ENCODE measurements around the gene ZFPM1.

ZFPM1 gene

DNA sequence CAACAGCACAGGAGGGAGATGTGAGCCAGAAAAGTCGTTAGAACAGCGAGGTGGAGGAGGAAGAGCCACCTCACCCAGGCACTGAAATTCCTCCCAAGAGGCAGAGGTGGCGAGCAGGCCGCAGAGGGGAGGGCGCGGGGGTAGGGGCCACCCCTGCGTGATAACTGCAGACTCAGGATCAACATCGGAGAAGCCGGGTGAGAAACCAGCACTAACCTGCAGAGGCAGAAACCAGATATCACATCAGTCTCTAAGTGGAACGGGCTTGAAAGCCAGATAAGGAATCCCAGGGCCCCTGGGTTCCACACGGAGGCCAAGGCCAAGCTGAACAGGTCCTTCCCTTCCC is 77.8 kb downstream of the ZFPM1 start:
- no peak for DNase-seq

DNA sequence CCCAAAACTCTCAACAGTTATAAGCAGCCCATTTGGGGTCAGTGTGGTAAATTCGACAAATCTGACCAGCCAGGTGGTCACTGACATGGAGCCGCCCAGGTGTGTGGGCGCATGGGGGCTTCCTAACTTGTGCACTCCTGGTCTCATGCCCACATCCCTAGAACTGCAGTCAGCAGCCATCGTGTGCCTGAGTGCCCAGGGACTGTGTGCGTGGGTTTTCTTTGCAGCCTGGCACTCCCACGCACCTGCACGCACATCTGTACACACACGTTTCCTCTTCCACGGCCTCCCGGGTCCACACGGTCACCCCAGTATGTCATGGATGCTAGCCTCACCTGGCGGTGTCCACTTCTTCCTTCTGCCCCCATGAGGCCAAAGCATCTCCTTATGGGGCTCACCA is 78.3 kb downstream of the ZFPM1 start:
- no peak for DNase-seq

DNA sequence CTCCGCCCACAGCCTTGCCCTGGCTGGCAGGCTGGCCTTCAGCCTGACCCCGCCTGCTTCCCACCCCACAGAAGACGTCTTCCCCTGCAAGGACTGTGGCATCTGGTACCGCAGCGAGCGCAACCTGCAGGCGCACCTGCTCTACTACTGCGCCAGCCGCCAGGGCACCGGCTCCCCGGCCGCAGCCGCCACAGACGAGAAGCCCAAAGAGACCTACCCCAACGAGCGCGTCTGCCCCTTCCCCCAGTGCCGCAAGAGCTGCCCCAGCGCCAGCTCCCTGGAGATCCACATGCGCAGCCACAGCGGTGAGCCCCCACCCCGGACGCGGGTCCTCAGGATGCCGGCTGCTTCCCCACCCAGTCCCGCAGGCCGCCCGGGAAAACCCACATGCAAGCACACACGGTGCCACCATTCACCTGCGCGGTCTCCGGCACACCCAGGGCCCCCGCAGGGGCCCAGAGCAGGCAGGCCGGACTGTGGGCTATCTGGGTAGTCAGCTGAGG is 78.9 kb downstream of the ZFPM1 start:
- no peak for DNase-seq

DNA sequence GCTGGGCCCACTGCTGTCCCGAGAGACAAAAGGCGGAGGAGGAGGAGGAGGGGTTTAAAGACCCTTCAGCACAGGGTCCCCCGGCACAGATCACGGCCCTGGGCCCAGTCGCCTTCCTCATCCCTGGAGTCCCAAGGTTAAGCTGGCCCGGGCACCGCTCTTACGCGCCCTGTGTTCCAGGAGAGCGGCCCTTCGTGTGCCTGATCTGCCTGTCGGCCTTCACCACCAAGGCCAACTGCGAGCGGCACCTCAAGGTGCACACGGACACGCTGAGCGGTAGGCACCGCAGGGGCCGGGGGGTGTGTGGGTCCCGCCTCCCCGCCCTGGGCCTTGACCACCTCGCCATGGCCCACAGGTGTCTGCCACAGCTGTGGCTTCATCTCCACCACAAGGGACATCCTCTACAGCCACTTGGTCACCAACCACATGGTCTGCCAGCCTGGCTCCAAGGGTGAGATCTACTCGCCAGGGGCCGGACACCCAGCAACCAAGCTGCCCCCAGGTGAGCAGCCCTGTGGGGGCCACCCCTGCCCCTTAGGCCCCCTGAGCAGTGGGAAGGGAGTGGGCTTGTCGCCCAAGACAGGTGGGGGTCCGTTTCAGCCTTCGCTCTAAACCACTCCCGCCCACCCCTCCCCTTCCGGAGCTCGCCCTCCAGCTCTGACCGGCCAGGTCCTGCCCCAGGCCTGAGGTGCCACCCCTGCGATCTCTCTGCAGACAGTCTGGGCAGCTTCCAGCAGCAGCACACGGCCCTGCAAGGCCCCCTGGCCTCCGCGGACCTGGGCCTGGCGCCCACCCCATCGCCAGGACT is 79.6 kb downstream of the ZFPM1 start:
- no peak for DNase-seq

DNA sequence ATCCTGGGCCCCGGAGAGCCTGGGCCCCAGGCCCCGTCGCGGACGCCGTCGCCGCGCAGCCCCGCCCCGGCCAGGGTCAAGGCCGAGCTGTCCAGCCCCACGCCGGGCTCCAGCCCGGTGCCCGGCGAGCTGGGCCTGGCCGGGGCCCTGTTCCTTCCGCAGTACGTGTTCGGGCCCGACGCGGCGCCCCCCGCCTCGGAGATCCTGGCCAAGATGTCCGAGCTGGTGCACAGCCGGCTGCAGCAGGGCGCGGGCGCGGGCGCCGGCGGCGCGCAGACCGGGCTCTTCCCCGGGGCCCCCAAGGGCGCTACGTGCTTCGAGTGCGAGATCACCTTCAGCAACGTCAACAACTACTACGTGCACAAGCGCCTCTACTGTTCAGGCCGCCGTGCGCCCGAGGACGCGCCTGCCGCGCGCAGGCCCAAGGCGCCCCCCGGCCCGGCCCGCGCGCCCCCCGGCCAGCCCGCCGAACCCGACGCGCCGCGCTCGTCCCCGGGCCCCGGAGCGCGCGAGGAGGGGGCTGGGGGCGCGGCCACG is 80.4 kb downstream of the ZFPM1 start:
- no peak for DNase-seq

DNA sequence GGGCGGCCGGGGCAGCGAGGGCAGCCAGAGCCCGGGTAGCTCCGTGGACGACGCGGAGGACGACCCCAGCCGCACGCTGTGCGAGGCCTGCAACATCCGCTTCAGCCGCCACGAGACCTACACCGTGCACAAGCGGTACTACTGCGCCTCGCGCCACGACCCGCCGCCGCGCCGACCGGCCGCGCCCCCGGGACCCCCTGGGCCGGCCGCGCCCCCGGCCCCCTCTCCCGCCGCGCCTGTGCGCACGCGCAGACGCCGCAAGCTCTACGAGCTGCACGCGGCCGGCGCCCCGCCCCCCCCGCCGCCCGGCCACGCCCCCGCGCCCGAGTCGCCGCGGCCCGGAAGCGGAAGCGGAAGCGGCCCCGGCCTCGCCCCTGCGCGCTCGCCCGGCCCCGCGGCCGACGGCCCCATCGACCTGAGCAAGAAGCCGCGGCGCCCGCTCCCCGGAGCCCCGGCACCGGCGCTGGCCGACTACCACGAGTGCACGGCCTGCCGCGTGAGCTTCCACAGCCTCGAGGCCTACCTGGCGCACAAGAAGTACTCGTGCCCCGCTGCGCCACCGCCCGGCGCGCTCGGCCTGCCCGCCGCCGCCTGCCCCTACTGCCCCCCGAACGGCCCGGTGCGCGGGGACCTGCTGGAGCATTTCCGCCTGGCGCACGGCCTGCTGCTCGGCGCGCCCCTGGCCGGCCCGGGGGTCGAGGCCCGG is 81.0 kb downstream of the ZFPM1 start:
- DNase-seq, result peak; percentile 81

DNA sequence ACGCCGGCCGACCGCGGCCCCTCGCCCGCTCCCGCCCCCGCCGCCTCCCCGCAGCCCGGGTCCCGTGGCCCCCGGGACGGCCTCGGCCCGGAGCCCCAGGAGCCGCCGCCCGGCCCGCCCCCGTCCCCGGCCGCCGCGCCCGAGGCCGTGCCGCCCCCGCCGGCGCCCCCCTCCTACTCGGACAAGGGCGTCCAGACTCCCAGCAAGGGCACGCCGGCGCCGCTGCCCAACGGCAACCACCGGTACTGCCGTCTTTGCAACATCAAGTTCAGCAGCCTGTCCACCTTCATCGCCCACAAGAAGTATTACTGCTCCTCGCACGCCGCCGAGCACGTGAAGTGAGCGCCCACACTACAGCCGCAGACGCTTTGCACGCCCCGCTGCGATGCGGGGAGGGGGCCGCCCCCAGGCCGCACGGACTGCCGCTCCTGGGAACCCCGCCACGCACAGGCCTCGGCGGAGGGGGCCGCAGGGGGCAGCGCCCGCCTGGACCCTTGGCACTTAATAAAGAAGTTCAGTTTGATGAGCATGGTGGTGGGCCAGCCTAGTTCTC is 81.6 kb downstream of the ZFPM1 start:
- peak; percentile 58 for DNase-seq

DNA sequence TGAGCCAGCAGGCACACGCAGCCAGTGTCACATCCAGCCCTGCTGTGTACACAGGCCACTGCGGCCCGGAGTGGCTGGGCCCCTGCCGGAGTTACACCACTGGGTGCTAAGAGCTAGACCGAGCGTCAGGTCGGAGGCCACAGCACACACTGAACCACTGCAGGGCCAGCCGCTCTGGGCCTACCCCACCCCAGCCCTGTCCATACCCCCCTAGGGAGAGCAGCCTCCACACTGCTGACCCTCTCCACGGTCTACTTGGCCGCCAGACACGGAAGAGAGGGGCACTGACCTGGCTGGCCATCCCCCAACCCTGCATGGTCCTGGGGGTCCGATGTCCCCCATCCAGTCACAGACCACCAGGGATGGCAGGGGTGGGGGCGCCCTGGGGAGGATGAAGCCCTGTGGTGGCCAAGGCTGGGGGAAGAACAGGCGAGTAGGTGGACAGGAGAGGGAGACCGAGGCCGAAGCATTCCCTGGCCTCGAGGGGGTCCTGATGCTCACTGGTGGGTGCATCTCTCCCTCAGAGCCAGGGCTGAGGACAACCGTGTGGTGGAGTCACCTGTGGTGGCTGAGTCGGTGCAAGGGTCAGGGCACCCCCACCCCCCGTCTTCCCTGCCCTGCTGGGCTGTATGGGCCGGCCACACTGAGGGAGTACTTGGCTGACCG is 82.2 kb downstream of the ZFPM1 start:
- DNase-seq, result no peak

DNA sequence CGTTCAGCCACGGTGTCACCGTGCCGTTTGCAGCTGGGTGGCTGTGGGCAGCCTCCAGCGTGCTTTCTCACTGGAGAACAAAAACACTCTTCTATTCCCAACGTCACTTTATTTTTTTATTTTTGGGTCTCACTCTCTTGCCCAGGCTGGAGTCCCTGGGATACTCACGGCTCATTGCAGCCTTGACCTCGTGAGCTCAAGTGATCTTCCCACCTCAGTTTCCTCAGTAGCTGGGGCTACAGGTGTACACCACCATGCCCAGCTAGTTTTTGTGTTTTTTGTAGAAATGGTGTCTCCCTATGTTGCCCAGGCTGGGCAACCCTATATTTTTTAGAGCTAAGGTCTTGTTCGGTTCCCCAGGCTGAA is 82.8 kb downstream of the ZFPM1 start:
- DNase-seq, result no peak

DNA sequence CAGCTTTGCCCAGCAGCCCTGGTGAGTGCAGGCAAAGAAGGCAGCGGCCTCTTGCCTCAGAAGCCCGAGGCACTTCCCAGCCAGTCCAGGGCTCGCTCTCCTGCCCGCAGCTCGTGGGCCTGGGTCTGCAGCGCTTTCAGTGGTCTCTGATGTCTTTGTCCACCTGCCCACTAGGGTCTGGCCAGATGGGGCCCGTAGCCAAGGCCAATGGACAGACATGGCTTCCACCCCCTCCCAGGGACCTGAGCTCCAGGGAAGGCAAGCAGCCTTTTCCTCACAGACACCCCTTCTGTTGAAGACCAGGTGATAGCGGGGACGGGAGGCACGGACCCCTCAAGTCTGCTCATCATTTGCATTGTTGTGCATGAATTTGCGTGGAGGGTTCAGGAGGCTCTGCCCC is 83.4 kb downstream of the ZFPM1 start:
- no peak for DNase-seq

DNA sequence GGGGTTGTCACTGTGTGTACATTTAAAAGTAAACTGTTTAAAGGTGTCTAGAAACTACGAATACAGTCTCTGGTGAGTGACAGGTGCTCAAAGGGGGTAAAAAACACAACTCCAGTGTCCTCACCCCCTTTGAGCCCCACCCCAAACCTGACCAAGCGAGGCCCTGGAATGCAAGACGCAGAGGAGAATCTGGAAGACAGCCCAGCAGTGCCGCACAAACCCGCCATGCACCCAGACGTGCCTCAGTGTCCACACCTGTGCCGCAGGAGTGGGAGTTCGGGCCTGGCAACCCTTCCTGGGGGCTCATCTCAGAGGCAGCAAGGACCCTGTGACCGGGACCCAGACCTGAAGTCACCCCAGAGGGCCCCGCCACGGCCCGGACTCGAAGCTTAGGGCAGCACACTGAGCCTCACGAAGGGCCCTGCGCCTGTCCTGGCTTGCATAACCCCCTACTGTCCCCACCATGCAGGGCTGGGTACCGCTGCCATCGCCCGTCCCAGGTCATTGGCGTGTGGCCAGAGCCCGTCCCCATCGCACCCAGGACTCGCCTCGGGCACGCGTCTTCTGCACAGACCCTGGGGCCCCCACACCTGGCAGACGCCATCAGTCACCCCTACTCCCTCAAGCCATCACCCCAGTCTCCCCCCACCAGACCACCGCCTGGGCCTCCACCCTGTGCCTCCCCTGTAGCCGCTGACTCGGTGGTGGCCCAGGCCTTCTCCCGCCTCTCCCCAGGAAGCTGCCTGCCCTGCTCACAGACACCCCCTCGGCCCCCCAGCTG is 84.1 kb downstream of the ZFPM1 start:
- peak; percentile 64 for DNase-seq

DNA sequence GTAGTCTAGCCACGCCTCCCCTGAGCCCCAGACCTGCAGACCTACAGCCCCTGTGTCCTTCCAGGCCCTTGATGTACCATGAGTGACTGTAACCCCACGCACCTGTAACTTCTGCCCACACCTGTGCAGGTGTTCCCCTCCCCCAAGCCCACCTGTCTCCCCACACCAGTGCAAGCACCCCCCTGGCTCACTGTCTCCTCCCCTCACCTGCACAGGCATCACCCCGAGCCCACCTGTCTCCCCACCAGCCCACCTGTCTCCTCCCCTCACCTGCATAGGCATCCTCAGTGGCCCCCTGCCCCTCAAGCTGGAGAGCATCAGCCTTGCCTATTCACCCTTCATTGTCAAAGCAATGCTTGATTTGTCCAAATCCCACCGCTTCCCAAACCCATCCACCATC is 84.8 kb downstream of the ZFPM1 start:
- no peak for DNase-seq

DNA sequence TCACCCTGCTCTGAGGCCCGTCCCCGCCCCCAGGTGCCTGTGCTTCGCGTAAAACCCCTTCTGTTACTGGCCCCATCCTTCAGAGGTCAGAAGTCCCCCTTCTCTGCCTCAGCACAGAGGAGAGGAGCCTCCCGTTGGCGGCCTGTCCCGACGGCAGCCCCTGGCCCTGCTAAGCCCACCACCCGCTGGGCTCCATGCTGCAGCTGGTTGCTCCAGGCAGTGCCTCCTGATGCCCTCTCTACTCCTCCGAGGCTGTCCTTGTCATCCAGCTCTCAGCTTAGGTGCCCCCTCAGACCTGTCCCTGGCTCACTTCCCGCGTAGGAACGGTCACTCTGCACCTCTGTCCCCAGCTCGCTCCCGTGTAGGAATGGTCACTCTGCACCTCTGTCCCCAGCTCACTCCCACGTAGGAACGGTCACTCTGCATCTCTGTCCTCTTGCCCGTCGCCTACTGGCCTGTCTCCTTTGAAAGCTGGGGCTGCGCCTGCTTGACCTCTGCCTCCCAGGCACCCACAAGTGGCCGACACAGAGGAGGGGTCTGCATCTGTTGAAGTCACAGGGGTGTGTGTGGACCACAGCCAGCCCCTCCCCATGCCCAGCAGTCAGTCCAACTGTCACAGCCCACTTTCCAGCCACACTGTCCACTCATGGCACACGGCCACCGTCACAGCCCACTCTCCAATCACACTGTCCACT is 85.4 kb downstream of the ZFPM1 start:
- DNase-seq, result no peak

DNA sequence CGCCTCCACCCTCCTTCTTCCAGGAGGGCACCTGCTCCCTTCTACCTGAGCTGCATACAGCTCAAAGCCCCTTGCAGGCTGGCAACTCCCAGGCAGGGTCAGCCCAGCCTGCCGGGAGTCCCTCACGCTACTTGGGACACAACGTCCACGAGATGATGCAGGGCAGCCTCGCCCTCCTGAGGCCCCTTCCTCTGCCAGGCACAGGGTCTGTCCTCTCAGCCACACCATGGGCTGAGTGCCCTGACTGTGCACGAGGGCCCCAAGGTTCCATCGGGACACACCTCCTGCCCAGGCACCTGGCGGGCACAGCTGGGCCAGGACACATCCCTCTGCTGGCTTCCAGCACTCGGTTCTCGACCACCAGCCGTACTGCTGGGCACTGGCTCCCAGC is 86.2 kb downstream of the ZFPM1 start:
- DNase-seq, result no peak

DNA sequence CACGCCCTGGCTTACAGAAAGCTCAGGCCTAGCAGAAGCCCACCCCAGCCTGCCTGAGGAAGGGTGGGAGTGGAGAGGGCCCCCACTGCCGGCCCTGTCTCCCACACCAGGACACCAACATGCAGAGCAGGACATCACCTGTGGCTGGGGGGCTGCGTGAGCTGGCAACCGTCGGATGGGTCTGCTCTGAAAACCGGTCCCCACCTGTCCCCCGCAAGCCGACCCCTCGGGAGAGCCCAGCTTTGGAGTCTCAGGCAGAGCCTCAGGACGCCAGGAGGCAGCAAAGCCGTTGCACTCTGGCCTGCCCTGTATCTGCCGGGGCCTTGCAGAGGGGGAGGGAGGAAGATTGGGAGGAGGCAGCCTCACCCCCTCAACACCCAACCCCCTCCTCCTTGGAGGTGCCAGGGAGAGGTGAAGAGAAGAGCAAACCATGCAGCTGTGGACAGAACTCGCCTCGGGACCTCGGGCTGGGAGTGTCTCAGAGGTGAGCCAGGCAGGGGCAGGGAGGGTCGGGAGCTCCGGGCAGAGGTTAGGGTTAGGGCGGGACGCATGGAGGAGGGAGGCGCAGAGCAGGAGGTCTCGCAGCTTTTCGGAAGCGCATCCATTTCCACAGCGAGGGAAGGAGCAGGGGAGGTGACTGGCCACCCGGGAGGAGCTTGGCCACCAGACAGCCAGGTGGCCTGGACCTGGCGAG is 86.7 kb downstream of the ZFPM1 start:
- peak; percentile 36 for DNase-seq

DNA sequence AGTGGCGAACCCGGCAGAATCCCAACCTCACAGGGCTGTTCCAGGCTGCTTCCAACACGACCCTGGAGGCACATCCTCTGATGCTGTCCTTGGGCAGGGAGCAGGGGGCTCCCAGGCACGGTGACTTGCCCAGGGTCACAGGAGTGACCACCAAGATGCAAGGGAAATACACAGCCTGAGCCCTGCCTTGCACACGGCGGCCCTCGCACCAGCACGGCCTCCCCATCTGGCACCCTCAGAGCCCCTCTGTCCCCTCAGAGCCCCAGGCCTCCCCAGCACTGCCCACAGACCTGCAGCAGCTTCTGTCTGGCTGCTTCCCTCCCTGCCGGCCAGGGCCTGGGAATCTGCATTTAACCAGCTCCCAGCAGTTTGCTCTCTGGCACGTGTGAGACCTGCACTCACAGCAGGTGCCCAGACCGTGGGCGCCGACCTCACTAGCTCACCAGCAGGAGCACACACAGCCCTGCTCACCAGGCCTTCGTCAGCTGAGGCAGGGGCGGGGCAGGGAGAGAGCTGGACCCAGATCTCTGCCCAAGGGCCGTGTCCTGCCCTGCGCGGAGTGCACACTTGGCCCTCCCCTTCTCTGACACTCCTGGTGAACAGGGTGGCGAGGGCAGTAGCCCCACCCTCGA is 87.4 kb downstream of the ZFPM1 start:
- no peak for DNase-seq

DNA sequence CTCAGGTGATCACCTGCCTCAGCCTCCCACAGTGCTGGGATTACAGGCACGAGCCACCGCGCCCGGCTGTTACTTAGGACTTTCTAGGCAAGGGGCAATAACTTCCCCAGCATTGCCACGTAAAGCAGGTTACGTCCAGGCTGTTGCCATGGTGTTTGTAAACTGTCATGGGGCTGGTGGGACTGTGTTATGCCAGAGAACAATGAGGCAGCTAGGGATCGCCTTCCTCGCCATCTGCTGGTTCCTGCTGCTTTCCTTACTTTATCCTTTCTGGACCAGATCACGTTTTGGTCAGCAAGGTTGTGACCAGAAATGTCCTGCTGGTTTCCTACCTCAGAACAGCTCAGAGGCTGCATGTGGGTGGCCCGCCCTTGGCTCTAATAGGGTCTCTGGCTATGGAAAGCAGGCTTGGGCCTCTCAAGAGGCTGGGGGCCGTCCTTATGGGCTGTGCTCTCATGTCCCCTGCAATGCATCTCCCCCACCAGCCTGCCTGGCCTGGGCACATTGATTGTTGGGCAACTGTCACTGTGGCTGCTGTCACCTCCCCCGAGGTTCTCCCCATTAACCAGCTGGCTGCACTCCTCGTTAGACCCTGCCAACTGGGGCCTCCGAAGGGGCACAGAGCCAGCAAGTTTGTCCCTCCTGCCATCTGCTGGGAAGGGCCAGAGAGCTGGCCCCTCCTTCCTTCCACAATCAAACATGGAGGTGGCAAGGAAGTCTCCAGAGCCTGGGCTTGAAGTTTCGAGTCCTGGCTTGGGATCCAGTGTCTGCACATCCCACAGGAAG is 88.9 kb downstream of the ZFPM1 start:
- DNase-seq, result no peak

DNA sequence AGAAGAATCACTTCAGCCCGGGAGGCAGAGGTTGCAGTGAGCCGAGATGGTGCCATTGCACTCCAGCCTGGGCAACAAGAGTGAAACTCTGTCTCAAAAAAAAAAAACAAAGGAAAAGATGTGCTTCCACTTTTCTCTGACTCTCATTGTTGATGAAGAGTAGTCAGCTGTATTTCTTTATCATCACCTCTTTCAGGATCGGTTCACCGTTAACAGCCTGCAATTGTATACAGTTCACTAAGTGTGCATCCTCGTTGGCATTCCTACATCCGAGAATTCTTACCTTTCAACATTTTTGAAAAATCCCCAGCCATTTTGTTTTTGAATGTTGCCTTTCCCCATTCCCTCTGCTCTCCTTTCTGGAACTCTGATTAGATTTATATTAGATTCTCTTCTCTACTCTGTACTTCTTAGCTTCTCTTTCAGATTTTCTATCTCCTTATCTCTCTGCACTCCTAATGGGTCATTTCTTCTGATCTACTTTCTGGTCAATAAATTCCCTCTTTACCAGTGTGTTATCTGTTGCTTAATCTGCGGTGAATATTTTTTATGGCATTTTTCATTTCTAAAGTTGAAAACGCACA is 90.2 kb downstream of the ZFPM1 start:
- DNase-seq, result no peak

DNA sequence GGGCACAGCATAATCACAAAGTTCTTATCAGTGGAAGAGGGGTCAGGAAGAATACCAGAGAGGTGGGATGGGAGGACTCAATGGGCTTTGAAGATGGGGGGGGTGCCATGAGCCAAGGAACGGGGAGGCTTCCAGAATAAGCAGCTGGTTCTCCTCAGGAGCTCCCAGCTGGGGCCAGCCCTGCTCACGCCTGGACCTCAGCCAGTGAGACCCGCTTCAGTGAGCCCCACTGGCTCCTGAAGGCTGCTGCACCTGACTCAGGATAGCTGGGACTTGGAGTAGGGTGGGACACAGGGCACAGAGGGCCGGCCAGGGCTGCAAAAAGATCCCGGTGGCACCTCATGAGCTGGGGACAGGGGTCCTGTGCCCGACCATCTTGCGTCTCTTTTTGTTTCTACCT is 92.7 kb downstream of the ZFPM1 start:
- no peak for DNase-seq
